ENCODE results near the gene MAP2K6. TPM values are rescaled to one million over a fixed set of nuclear protein-coding genes. Genes with fewer than 3 reads are reported as not detected.
A peak's percentile ranks its signal among the peaks of the same experiment; 100 is the strongest.

MAP2K6 gene
- polyA plus RNA-seq, 1 of the 3 experiments (the other 2 are of a cell fraction), result 6.7 TPM

DNA sequence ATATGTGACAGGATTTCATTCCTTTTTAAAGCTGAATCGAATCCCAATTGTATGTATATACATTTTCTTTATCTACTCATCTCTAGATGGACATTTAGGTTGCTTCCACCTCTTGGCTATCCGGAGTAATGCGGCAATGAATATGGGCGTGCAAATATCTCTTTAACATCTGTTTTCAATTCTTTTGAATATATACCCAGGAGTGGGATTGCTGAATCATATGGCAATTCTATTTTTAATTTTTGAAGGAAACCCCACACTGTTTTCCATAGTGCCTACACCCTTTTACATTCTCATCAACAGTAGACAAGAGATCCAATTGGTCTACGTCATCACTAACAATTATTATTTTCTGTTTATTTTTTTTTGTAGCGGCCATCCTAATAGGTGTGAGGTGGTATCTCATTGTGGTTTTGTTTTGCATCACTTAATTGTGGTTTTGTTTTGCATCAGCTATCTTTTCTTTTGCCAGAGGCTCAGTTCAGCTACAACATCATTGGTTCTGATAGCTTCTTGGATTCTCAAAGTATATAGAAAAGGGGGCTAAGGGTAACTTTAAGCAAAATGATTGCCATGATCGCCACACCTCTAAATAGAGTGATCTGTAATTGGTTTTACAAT, 25.6 kb upstream of the MAP2K6 start:
- Histone ChIP-seq H3K27ac (ENCODE audit: low read depth in 2 of 2, low read length in 1 of 2) (no peak overlapping the region), H3K9ac (no peak overlapping the region), H3K36me3 (replicated peaks in 1 of 2; ENCODE audit: control insufficient read depth in 1 of 2, insufficient read depth in 2 of 2, low read length in 1 of 2) (no peaks in the 10 kb centered on the region), H3K4me1 (ENCODE audit: control insufficient read depth in 1 of 2, insufficient read depth in 2 of 2, low read depth in 1 of 2, low read length in 1 of 2) (no peaks in the 10 kb centered on the region), H3K4me2 (no peak overlapping the region), H3K27me3 (ENCODE audit: insufficient read depth) (no peaks in the 10 kb centered on the region), H3K79me2 (ENCODE audit: insufficient read depth) (no peaks in the 10 kb centered on the region), H3K9me2 (no peaks in the 10 kb centered on the region), H3F3A (replicated peaks; ENCODE audit: insufficient read depth) (no peaks in the 10 kb centered on the region), H2AFZ (ENCODE audit: low read depth) (no peak overlapping the region), H4K20me1 (ENCODE audit: insufficient read depth) (no peaks in the 10 kb centered on the region), H3K4me3 (ENCODE audit: low read depth in 2 of 2, low read length in 1 of 2) (no peak overlapping the region), H3K9me3 (no peaks in the 10 kb centered on the region)
- WGBS (ENCODE audit: low lambda C conversion rate), result 68% methylated on average over 7 of the region's 7 CpGs
- ChIA-PET POLR2A (no interaction called here), CTCF (interaction anchor here (1.1 kb wide), 1 partner anchor 9 kb away, joined by 3 read pairs; no protein-coding TSS in a partner anchor)
- no peak for DNase-seq
- no peak for TF ChIP-seq NFIC (IDR thresholded peaks at IDR 0.05; ENCODE audit: borderline replicate concordance)
- peak; percentile 70 for TF ChIP-seq TCF12 (IDR thresholded peaks at IDR 0.05)
- TF ChIP-seq, protein P1, sequence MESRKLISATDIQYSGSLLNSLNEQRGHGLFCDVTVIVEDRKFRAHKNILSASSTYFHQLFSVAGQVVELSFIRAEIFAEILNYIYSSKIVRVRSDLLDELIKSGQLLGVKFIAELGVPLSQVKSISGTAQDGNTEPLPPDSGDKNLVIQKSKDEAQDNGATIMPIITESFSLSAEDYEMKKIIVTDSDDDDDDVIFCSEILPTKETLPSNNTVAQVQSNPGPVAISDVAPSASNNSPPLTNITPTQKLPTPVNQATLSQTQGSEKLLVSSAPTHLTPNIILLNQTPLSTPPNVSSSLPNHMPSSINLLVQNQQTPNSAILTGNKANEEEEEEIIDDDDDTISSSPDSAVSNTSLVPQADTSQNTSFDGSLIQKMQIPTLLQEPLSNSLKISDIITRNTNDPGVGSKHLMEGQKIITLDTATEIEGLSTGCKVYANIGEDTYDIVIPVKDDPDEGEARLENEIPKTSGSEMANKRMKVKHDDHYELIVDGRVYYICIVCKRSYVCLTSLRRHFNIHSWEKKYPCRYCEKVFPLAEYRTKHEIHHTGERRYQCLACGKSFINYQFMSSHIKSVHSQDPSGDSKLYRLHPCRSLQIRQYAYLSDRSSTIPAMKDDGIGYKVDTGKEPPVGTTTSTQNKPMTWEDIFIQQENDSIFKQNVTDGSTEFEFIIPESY (IDR thresholded peaks at IDR 0.05; ENCODE audit: borderline replicate concordance, low read depth), result no peak

DNA sequence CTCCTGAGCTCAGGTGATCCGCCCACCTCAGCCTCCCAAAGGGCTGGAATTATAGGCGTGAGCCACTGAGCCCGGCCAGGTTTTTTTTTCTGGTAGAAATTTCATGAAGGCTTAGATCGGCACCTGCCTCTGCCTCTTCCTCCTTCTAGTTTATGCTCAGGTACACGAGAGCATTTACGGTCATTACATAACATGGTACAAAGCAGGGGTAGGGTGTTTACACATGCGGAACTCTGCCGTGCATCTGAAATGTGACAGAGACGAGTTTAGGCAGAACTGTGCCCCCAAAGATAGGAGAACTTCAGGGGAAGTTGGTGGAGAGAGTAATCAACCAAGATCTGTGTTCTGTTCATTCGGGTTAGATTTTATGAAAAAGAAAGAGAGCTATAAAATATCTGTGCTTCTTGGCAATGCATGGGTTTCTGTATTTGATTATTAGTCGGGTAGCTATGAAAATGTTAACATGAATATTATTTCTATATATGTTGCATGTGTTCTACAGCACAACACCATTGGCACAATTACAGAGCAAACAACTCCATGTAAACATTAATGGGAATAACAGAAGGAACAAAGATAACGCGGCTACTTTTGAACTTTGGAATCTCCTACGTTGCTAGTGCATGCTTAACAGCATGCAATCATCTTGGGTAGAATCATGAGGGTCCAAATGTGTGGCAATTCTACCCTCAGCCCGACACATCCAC, 23.5 kb upstream of the MAP2K6 start:
- POLR2A ChIA-PET, result no interaction called here
- CTCF ChIA-PET, result interaction anchor here (0.9 to 1.9 kb wide), 3 partner anchors 22 to 24 kb away, joined by 3 to 4 read pairs (median 3); partner anchors contain the start of gene MAP2K6
- TF ChIP-seq NRF1 (IDR thresholded peaks at IDR 0.05; ENCODE audit: low read depth, low read length) (no peak), RXRA (IDR thresholded peaks at IDR 0.05; ENCODE audit: borderline replicate concordance, low read depth) (no peak), FOSL2 (IDR thresholded peaks at IDR 0.05; ENCODE audit: borderline replicate concordance, low read depth) (no peak), RFX5 (IDR thresholded peaks at IDR 0.05; ENCODE audit: low read length) (no peak), YY1 (IDR thresholded peaks at IDR 0.05; ENCODE audit: low read depth) (no peak), EZH2phosphoT487 (IDR thresholded peaks at IDR 0.05; ENCODE audit: borderline replicate concordance, low read depth) (no peak), GABPA (IDR thresholded peaks at IDR 0.05; ENCODE audit: low read depth) (no peak), FOXM1 (IDR thresholded peaks at IDR 0.05; ENCODE audit: low read depth) (no peak), EP300 (IDR thresholded peaks at IDR 0.05; ENCODE audit: borderline replicate concordance in 1 of 2, low read depth in 1 of 2, low read length in 1 of 2) (no peak), SMC3 (IDR thresholded peaks at IDR 0.05; ENCODE audit: low read depth, low read length) (no peak)
- TF ChIP-seq, protein P2, sequence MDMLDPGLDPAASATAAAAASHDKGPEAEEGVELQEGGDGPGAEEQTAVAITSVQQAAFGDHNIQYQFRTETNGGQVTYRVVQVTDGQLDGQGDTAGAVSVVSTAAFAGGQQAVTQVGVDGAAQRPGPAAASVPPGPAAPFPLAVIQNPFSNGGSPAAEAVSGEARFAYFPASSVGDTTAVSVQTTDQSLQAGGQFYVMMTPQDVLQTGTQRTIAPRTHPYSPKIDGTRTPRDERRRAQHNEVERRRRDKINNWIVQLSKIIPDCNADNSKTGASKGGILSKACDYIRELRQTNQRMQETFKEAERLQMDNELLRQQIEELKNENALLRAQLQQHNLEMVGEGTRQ (IDR thresholded peaks at IDR 0.05; ENCODE audit: borderline replicate concordance, low read depth, low read length), result no peak
- TF ChIP-seq, protein P3, sequence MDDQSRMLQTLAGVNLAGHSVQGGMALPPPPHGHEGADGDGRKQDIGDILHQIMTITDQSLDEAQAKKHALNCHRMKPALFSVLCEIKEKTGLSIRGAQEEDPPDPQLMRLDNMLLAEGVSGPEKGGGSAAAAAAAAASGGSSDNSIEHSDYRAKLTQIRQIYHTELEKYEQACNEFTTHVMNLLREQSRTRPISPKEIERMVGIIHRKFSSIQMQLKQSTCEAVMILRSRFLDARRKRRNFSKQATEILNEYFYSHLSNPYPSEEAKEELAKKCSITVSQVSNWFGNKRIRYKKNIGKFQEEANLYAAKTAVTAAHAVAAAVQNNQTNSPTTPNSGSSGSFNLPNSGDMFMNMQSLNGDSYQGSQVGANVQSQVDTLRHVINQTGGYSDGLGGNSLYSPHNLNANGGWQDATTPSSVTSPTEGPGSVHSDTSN (IDR thresholded peaks at IDR 0.05), result no peak
- TF ChIP-seq, protein P4, sequence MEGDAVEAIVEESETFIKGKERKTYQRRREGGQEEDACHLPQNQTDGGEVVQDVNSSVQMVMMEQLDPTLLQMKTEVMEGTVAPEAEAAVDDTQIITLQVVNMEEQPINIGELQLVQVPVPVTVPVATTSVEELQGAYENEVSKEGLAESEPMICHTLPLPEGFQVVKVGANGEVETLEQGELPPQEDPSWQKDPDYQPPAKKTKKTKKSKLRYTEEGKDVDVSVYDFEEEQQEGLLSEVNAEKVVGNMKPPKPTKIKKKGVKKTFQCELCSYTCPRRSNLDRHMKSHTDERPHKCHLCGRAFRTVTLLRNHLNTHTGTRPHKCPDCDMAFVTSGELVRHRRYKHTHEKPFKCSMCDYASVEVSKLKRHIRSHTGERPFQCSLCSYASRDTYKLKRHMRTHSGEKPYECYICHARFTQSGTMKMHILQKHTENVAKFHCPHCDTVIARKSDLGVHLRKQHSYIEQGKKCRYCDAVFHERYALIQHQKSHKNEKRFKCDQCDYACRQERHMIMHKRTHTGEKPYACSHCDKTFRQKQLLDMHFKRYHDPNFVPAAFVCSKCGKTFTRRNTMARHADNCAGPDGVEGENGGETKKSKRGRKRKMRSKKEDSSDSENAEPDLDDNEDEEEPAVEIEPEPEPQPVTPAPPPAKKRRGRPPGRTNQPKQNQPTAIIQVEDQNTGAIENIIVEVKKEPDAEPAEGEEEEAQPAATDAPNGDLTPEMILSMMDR (IDR thresholded peaks at IDR 0.05), result no peak
- TF ChIP-seq, protein P1 (IDR thresholded peaks at IDR 0.05; ENCODE audit: borderline replicate concordance, low read depth), result no peak
- TF ChIP-seq, protein P5, sequence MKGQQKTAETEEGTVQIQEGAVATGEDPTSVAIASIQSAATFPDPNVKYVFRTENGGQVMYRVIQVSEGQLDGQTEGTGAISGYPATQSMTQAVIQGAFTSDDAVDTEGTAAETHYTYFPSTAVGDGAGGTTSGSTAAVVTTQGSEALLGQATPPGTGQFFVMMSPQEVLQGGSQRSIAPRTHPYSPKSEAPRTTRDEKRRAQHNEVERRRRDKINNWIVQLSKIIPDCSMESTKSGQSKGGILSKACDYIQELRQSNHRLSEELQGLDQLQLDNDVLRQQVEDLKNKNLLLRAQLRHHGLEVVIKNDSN (IDR thresholded peaks at IDR 0.05; ENCODE audit: borderline replicate concordance, low read depth), result no peak

More for the DNA sequence above, 23.5 kb upstream of the MAP2K6 start:
- Histone ChIP-seq H3F3A (replicated peaks; ENCODE audit: insufficient read depth) (no peaks in the 10 kb centered on the region), H3K9ac (no peak overlapping the region), H3K36me3 (replicated peaks in 1 of 2; ENCODE audit: control insufficient read depth in 1 of 2, insufficient read depth in 2 of 2, low read length in 1 of 2) (no peaks in the 10 kb centered on the region), H3K27ac (ENCODE audit: low read depth in 2 of 2, low read length in 1 of 2) (no peak overlapping the region), H3K9me3 (no peaks in the 10 kb centered on the region), H3K4me1 (ENCODE audit: control insufficient read depth in 1 of 2, insufficient read depth in 2 of 2, low read depth in 1 of 2, low read length in 1 of 2) (no peaks in the 10 kb centered on the region), H3K79me2 (ENCODE audit: insufficient read depth) (no peaks in the 10 kb centered on the region), H3K4me2 (no peak overlapping the region), H2AFZ (ENCODE audit: low read depth) (no peak overlapping the region), H3K4me3 (ENCODE audit: low read depth in 2 of 2, low read length in 1 of 2) (no peak overlapping the region), H3K27me3 (ENCODE audit: insufficient read depth) (no peaks in the 10 kb centered on the region), H4K20me1 (ENCODE audit: insufficient read depth) (no peaks in the 10 kb centered on the region), H3K9me2 (no peaks in the 10 kb centered on the region)
- no peak for DNase-seq
- 68% methylated on average over 15 of the region's 15 CpGs for WGBS (ENCODE audit: low lambda C conversion rate)
